Epithelial cell of esophagus (primary cell): ENCODE data around the gene SLITRK5.

ENCODE experiments used
- DNase-seq: peaks from one replicate; pipeline ENCODE4 v3.0.0; 2010; ENCODE audit warnings: low read depth
- H3K4me3 ChIP-seq: 2 replicates; pipeline ENCODE4 v1.5.1; 2011; ENCODE audit warnings: mild to moderate bottlenecking, low read length, control low read depth
- CTCF ChIP-seq: IDR thresholded peaks from 2 replicates; pipeline ENCODE4 v1.5.1; 2011; ENCODE audit warnings: low read depth, mild to moderate bottlenecking, low read length, control low read depth, inconsistent platforms; ENCODE audit not compliant: insufficient read depth; ENCODE audit errors: missing control alignments

SLITRK5 gene, protein sequence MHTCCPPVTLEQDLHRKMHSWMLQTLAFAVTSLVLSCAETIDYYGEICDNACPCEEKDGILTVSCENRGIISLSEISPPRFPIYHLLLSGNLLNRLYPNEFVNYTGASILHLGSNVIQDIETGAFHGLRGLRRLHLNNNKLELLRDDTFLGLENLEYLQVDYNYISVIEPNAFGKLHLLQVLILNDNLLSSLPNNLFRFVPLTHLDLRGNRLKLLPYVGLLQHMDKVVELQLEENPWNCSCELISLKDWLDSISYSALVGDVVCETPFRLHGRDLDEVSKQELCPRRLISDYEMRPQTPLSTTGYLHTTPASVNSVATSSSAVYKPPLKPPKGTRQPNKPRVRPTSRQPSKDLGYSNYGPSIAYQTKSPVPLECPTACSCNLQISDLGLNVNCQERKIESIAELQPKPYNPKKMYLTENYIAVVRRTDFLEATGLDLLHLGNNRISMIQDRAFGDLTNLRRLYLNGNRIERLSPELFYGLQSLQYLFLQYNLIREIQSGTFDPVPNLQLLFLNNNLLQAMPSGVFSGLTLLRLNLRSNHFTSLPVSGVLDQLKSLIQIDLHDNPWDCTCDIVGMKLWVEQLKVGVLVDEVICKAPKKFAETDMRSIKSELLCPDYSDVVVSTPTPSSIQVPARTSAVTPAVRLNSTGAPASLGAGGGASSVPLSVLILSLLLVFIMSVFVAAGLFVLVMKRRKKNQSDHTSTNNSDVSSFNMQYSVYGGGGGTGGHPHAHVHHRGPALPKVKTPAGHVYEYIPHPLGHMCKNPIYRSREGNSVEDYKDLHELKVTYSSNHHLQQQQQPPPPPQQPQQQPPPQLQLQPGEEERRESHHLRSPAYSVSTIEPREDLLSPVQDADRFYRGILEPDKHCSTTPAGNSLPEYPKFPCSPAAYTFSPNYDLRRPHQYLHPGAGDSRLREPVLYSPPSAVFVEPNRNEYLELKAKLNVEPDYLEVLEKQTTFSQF

GRCh38 chr13:87671031-87671752, at the start of gene SLITRK5:
TSS of gene SLITRK5 (plus strand) at chr13:87671371. CDS start at chr13:87675389, 4,018 bp downstream.
- DNase-seq: peak; percentile 72
- peak; percentile 79 for TF ChIP-seq CTCF

GRCh38 chr13:87622971-87623370, 48.2 kb upstream of the SLITRK5 start:
- no peak for DNase-seq
- TF ChIP-seq CTCF: no peak
- H3K4me3 ChIP-seq: no peak overlapping the region

More at GRCh38 chr13:87671031-87671752, at the start of gene SLITRK5:
- H3K4me3 ChIP-seq: peak within 1 kb of the TSS; percentile 48

DNA sequence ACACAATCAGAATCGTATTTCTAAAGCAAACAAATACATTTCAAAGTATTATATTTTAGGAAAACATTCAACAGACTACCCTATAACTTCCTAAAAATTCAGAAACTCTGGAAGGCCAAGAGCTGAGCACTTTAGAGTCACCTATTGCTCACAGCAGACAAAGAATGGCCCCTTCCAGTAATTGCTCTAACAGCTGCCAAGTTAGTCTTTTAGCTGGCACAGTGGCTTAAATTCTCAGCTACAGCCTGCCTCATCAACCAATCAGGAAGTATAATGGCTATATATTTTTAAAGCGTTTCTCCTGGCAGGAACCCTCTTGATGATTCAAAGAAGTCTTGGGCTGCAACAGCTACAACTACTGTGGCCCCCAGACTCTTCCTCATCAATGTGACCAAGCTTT, 14.9 kb upstream of the SLITRK5 start:
- no peak for DNase-seq
- no peak overlapping the region for H3K4me3 ChIP-seq
- no peak for TF ChIP-seq CTCF

- DNase-seq: peak; percentile 46
- no peak overlapping the region for H3K4me3 ChIP-seq
- TF ChIP-seq CTCF: no peak
Measured at GRCh38 chr13:87661471-87661870, 9.7 kb upstream of the SLITRK5 start.

DNA sequence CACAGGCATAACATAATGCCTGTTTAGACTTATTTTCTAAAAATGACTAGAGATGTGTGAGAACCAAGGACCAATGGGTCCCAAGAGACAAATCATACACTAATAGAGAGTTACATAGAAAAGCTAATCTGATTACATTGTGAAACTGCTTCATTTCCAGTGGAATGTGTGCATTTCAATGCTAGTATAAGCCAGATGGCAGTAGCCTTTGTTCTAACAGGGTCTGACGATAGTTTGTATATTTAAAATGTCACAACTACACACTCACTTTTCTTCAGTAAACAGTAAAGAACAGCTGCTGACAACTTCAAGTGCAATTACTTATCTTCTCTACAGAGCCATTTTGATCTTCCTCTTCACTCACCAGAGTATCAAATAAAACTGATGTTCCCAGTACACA, 4.3 kb upstream of the SLITRK5 start:
- H3K4me3 ChIP-seq: no peak overlapping the region
- TF ChIP-seq CTCF: no peak
- no peak for DNase-seq

DNA sequence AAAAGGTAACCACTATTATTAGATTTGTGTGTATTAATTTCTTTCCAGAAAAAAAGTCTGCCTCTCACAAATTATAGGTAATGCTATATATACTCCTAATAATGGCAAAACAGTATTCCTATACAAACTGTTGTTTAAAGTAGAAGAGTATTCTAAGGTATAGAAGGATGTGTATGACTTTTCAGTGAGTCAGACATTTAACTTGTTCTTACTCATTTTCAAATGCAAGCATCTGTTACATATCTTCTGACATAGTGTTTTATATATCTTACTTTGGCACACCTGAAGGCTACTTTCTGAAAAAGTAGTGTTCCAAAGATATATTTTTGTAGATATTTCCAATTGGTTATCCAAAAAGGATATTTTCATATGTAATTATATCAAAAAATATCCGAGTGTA, 3.5 kb upstream of the SLITRK5 start:
- TF ChIP-seq CTCF: no peak
- DNase-seq: peak; percentile 39
- no peak overlapping the region for H3K4me3 ChIP-seq
